HEK293T (cell line): Measurements from ENCODE around the gene SPRR1A.

ENCODE experiments used
- ARNT ChIP-seq: fragments of 450-650 bp; IDR thresholded peaks from 2 replicates; pipeline ENCODE4 v1.6.1; 2017; ENCODE audit warnings: mild to moderate bottlenecking
- BHLHE40 ChIP-seq: fragments of 450-650 bp; IDR thresholded peaks from 2 replicates; pipeline ENCODE4 v1.6.1; 2016; ENCODE audit warnings: mild to moderate bottlenecking, moderate library complexity, borderline replicate concordance
- ELF4 ChIP-seq: fragments of 450-650 bp; IDR thresholded peaks from 2 replicates; pipeline ENCODE4 v1.6.1; 2017; ENCODE audit warnings: antibody characterized with exemption
- FOXK2 ChIP-seq: fragments of 450-650 bp; IDR thresholded peaks from 2 replicates; pipeline ENCODE4 v1.6.1; 2016; ENCODE audit warnings: mild to moderate bottlenecking
- FOXM1 ChIP-seq: fragments of 450-650 bp; IDR thresholded peaks from 2 replicates; pipeline ENCODE4 v1.6.1; 2017; ENCODE audit warnings: mild to moderate bottlenecking, borderline replicate concordance
- HDGF ChIP-seq: fragments of 450-650 bp; IDR thresholded peaks from 2 replicates; pipeline ENCODE4 v1.6.1; 2017; ENCODE audit warnings: antibody characterized with exemption, borderline replicate concordance
- L3MBTL2 ChIP-seq: fragments of 450-650 bp; conservative IDR thresholded peaks from 2 replicates; pipeline ENCODE4 v1.6.1; 2016; ENCODE audit warnings: mild to moderate bottlenecking
- SP1 ChIP-seq: fragments of 450-650 bp; IDR thresholded peaks from 2 replicates; pipeline ENCODE4 v1.6.1; 2017
- SUZ12 ChIP-seq: fragments of 450-650 bp; IDR thresholded peaks from 2 replicates; pipeline ENCODE4 v1.6.1; 2016; ENCODE audit warnings: mild to moderate bottlenecking
- TARDBP ChIP-seq: fragments of 450-650 bp; IDR thresholded peaks from 2 replicates; pipeline ENCODE4 v1.6.1; 2016
- ZNF384 ChIP-seq: fragments of 450-650 bp; IDR thresholded peaks from 2 replicates; pipeline ENCODE4 v1.6.1; 2016

DNA sequence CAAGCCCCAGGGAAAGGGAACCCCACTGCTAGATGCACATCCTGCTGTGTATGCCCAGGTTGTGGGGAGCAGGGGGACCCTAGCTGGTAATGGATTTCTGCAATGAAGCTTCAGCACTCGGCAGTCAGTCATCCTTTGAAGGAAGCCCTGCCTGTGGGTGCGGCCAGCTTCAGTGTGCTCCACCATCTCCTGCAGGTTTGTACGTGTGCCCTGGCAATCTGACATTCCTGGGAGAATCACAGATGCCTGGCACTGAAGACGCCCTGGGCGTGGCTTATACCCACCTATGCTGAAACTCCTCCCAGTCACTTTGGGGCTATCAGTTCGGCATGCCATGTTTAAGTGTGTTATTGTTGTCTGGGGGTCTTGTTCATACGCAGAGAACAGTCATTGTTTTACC, 30.1 kb upstream of the SPRR1A start:
- TF ChIP-seq TARDBP = no peak
- TF ChIP-seq SP1 = no peak
- TF ChIP-seq FOXM1 = no peak
- TF ChIP-seq L3MBTL2 = no peak
- no peak for TF ChIP-seq ELF4
- no peak for TF ChIP-seq SUZ12
- TF ChIP-seq HDGF = no peak
- no peak for TF ChIP-seq BHLHE40
- TF ChIP-seq ZNF384 = no peak
- no peak for TF ChIP-seq ARNT
- TF ChIP-seq FOXK2 = no peak
